ENCODE results near the gene C3orf52. TPM values are rescaled to one million over a fixed set of nuclear protein-coding genes. Genes with fewer than 3 reads are reported as not detected.
"Not testable (repeated sequence)": the region's sequence is repeated elsewhere in the genome, so short reads cannot be mapped to it uniquely, and the experiment has no call there.

Gene C3orf52
- 6.2 and 6.7 TPM in 2 replicates for total RNA-seq (2014; rRNA removed)
- polyA plus RNA-seq (2012) = 3.5 TPM

- peak; percentile 70 for DNase-seq (ENCODE audit: low read depth)
These were observed at the start of gene C3orf52 for GRCh38 chr3:112086076-112086854. TSS of gene C3orf52 (plus strand) at chr3:112086389. CDS start at chr3:112086408, 19 bp downstream.

GRCh38 chr3:112037194-112037593, 49.0 kb upstream of the C3orf52 start:
- DNase-seq (ENCODE audit: low read depth) = not testable (repeated sequence)

- DNase-seq (ENCODE audit: low read depth) = peak; percentile 79
These were observed 47.3 kb upstream of the C3orf52 start for GRCh38 chr3:112038863-112039262.

- no peak for DNase-seq (ENCODE audit: low read depth)
These were observed 44.9 kb upstream of the C3orf52 start for GRCh38 chr3:112041321-112041720.

- no peak for DNase-seq (ENCODE audit: low read depth)
These were observed 43.3 kb upstream of the C3orf52 start for GRCh38 chr3:112042842-112043280.

- peak; percentile 73 for DNase-seq (ENCODE audit: low read depth)
These were observed 42.5 kb upstream of the C3orf52 start for GRCh38 chr3:112043621-112044201.

- DNase-seq (ENCODE audit: low read depth) = no peak
These were observed 39.6 kb upstream of the C3orf52 start for GRCh38 chr3:112046599-112046998.

GRCh38 chr3:112047264-112047663, 38.9 kb upstream of the C3orf52 start:
- DNase-seq (ENCODE audit: low read depth) = no peak

- no peak for DNase-seq (ENCODE audit: low read depth)
These were observed 37.3 kb upstream of the C3orf52 start for GRCh38 chr3:112048911-112049310.

GRCh38 chr3:112053229-112053628, 33.0 kb upstream of the C3orf52 start:
- DNase-seq (ENCODE audit: low read depth) = no peak

- DNase-seq (ENCODE audit: low read depth) = peak; percentile 62
These were observed 29.7 kb upstream of the C3orf52 start for GRCh38 chr3:112056451-112056929.

GRCh38 chr3:112059497-112059896, 26.7 kb upstream of the C3orf52 start:
- DNase-seq (ENCODE audit: low read depth) = no peak

GRCh38 chr3:112061152-112061551, 25.0 kb upstream of the C3orf52 start:
- DNase-seq (ENCODE audit: low read depth) = no peak

GRCh38 chr3:112072387-112073060, 13.7 kb upstream of the C3orf52 start:
- DNase-seq (ENCODE audit: low read depth) = not testable (repeated sequence)

- no peak for DNase-seq (ENCODE audit: low read depth)
These were observed 12.2 kb upstream of the C3orf52 start for GRCh38 chr3:112074006-112074405.

- peak; percentile 97 for DNase-seq (ENCODE audit: low read depth)
These were observed 11.3 kb upstream of the C3orf52 start for GRCh38 chr3:112074616-112075497.

- no peak for DNase-seq (ENCODE audit: low read depth)
These were observed 7.8 kb upstream of the C3orf52 start for GRCh38 chr3:112078125-112079083.

GRCh38 chr3:112083239-112083638, 3.0 kb upstream of the C3orf52 start:
- no peak for DNase-seq (ENCODE audit: low read depth)

- DNase-seq (ENCODE audit: low read depth) = no peak
These were observed 1.0 kb upstream of the C3orf52 start for GRCh38 chr3:112084980-112085705.

All from LHCN-M2 (cell line).